Neural crest cell (in vitro differentiated cells): Measurements from ENCODE around the gene ARHGAP26. TPM values are rescaled to one million over a fixed set of nuclear protein-coding genes. Genes with fewer than 3 reads are reported as not detected.

ENCODE experiments used
- DNase-seq: peaks from one replicate; pipeline ENCODE4 v3.0.0; 2021; ENCODE audit warnings: low read depth, mixed read lengths, low spot score
- H3K27ac Mint-ChIP-seq: one replicate; pipeline ENCODE4 v1.8.0; 2021; ENCODE audit warnings: mild to moderate bottlenecking, mixed read lengths; ENCODE audit not compliant: unreplicated experiment
- H3K27me3 Mint-ChIP-seq: 2 replicates; pipeline ENCODE4 v1.8.0; 2021; ENCODE audit warnings: low read depth, mild to moderate bottlenecking, mixed read lengths
- H3K36me3 Mint-ChIP-seq: 2 replicates; pipeline ENCODE4 v1.8.0; 2021; ENCODE audit warnings: low read depth, mild to moderate bottlenecking, mixed read lengths
- H3K4me1 Mint-ChIP-seq: 2 replicates; pipeline ENCODE4 v1.8.0; 2021; ENCODE audit warnings: mixed read lengths
- H3K4me3 Mint-ChIP-seq: one replicate; pipeline ENCODE4 v1.8.0; 2021; ENCODE audit warnings: mild to moderate bottlenecking, mixed read lengths
- H3K9me3 Mint-ChIP-seq: 2 replicates; pipeline ENCODE4 v1.8.0; 2021; ENCODE audit warnings: mixed read lengths
- CTCF ChIP-seq: fragments of 200-600 bp; sonication (generic); conservative IDR thresholded peaks from 2 replicates; pipeline ENCODE4 v1.5.0; 2021; ENCODE audit warnings: antibody characterized with exemption, mild to moderate bottlenecking
- total RNA-seq: library from RNA; stranded (reverse); gene quantifications from 2 replicates; pipeline ENCODE4 v1.2.1, GENCODE V29; 2021

The ARHGAP26 gene
- total RNA-seq, 1 donor from 2014 or later: 5.5 TPM

GRCh38 chr5:142792012-142792864 is 22.1 kb downstream of the ARHGAP26 start:
- no peaks in the 10 kb centered on the region for H3K27me3 Mint-ChIP-seq
- H3K4me1 Mint-ChIP-seq: peaks cover 12% of the 10 kb centered on the region
- no peak overlapping the region for H3K4me3 Mint-ChIP-seq
- no peaks in the 10 kb centered on the region for H3K9me3 Mint-ChIP-seq
- H3K27ac Mint-ChIP-seq: no peak overlapping the region
- no peak for TF ChIP-seq CTCF
- DNase-seq: no peak
- H3K36me3 Mint-ChIP-seq: no peaks in the 10 kb centered on the region

DNA sequence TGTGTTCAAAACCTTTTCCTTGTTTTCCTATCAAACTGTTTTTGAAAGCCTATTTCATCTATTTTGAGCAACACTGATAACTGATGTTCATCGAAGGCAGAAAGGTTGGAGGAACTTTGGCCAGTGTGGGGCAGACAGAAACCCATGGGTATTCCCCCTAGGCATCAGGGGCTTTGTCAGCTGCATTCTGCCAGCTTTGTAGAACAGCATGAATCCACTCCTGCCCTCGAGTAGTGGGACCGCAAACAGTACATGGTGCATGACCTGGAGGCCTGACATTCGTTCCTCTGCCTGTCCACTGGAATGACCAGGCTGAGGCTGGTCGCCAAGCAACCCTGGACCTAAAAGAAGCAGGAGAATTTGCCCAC is 22.7 kb downstream of the ARHGAP26 start:
- no peak for TF ChIP-seq CTCF
- Mint-ChIP-seq H3K27me3 (no peaks in the 10 kb centered on the region), H3K27ac (no peak overlapping the region), H3K9me3 (no peaks in the 10 kb centered on the region), H3K4me3 (no peak overlapping the region), H3K4me1 (peaks cover 12% of the 10 kb centered on the region), H3K36me3 (no peaks in the 10 kb centered on the region)
- no peak for DNase-seq

DNA sequence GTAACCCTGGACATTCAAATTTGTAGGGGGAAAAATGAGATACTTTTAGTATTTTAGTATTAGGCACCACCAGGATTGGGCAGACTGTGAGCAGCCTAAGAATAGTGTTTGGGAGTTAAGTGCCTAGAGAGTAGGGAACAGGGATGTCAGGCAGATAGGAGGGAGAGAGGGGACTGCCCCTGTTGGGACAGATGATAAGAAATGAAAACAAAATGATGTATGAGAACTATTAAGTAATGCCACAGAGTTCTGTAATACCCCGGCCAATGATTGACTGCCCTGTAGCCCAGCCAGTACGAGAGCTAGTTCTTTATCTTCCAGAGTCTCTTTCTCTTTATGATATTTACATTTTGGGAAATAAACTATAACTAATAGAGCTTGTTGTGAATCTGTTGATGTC is 24.4 kb downstream of the ARHGAP26 start:
- no peak for TF ChIP-seq CTCF
- no peak overlapping the region for H3K27ac Mint-ChIP-seq
- no peaks in the 10 kb centered on the region for H3K27me3 Mint-ChIP-seq
- H3K36me3 Mint-ChIP-seq: no peaks in the 10 kb centered on the region
- no peaks in the 10 kb centered on the region for H3K9me3 Mint-ChIP-seq
- peaks cover 12% of the 10 kb centered on the region for H3K4me1 Mint-ChIP-seq
- DNase-seq: no peak
- no peak overlapping the region for H3K4me3 Mint-ChIP-seq

DNA sequence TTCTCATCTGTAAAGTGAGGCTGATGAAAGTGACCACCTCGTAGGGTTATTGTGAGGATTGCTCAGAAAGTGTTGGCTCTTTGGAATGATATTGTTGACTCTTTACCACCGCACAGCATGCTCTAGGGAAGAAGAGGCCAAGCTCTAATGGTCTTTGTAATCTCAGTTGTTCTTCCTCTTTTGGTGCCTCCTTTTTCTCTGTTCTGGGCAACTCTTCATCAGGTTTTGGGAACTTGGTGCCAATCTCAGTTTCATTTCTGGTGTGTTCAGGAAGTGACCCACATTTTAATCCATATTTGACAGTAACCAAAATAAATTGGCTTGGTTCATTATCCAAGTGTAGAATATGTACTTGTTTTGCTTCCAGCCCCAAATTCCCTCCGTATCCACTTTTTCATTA is 25.1 kb downstream of the ARHGAP26 start:
- no peak overlapping the region for H3K4me3 Mint-ChIP-seq
- no peaks in the 10 kb centered on the region for H3K9me3 Mint-ChIP-seq
- no peaks in the 10 kb centered on the region for H3K27me3 Mint-ChIP-seq
- no peak for DNase-seq
- H3K4me1 Mint-ChIP-seq: peaks cover 12% of the 10 kb centered on the region
- TF ChIP-seq CTCF: no peak
- no peak overlapping the region for H3K27ac Mint-ChIP-seq
- H3K36me3 Mint-ChIP-seq: no peaks in the 10 kb centered on the region

- no peak for TF ChIP-seq CTCF
- Mint-ChIP-seq H3K4me1 (peaks cover 18% of the 10 kb centered on the region), H3K27me3 (no peaks in the 10 kb centered on the region), H3K27ac (no peak overlapping the region), H3K9me3 (no peaks in the 10 kb centered on the region), H3K4me3 (no peak overlapping the region), H3K36me3 (no peaks in the 10 kb centered on the region)
- DNase-seq: no peak
Observed at GRCh38 chr5:142796492-142797109, 26.4 kb downstream of the ARHGAP26 start.
